ENCODE results near the gene GNG14. TPM values are rescaled to one million over a fixed set of nuclear protein-coding genes. Genes with fewer than 3 reads are reported as not detected.
"Not testable (repeated sequence)": the region's sequence is repeated elsewhere in the genome, so short reads cannot be mapped to it uniquely, and the experiment has no call there.

Gene GNG14
- total RNA-seq, 2 donors from 2014 or later, result not detected

GRCh38 chr19:12725612-12726011 is 37.8 kb downstream of the GNG14 start:
- not testable (repeated sequence) for H3K9me3 Mint-ChIP-seq; ATAC-seq; H3K27ac Mint-ChIP-seq; DNase-seq (ENCODE audit: low spot score in 2 of 2)
- peaks cover 40 to 45% of the 10 kb centered on the region in 2 donors for H3K36me3 Mint-ChIP-seq

- H3K36me3 Mint-ChIP-seq, result peaks cover 28 to 37% of the 10 kb centered on the region in 2 donors
Observed at GRCh38 chr19:12726988-12727316, 39.2 kb downstream of the GNG14 start.

GRCh38 chr19:12727745-12728433 is 40.1 kb downstream of the GNG14 start:
- Mint-ChIP-seq H3K36me3 (peaks cover 29 to 32% of the 10 kb centered on the region in 2 donors), H3K9me3 (no peaks in the 10 kb centered on the region), H3K27ac (peak overlapping the region in 1 of 2 donors; percentile 4)
- ATAC-seq (peak in 1 of 2 donors; percentile 15), DNase-seq (ENCODE audit: low spot score in 2 of 2) (no peak)

More at GRCh38 chr19:12726988-12727316, 39.2 kb downstream of the GNG14 start:
- no peaks in the 10 kb centered on the region for H3K9me3 Mint-ChIP-seq
- no peak for DNase-seq (ENCODE audit: low spot score in 2 of 2)
- H3K27ac Mint-ChIP-seq, result peak overlapping the region in 1 of 2 donors; percentile 4
- no peak for ATAC-seq

- H3K36me3 Mint-ChIP-seq, result peaks cover 29 to 40% of the 10 kb centered on the region in 2 donors
- H3K27ac Mint-ChIP-seq, result no peak overlapping the region
- H3K9me3 Mint-ChIP-seq, result no peaks in the 10 kb centered on the region
- DNase-seq (ENCODE audit: low spot score in 2 of 2) (no peak), ATAC-seq (no peak)
Observed at GRCh38 chr19:12730064-12730463, 42.3 kb downstream of the GNG14 start.

- H3K36me3 Mint-ChIP-seq, result peaks cover 28 to 38% of the 10 kb centered on the region in 2 donors
- ATAC-seq (no peak), DNase-seq (ENCODE audit: low spot score in 2 of 2) (no peak)
- no peaks in the 10 kb centered on the region for H3K9me3 Mint-ChIP-seq
- no peak overlapping the region for H3K27ac Mint-ChIP-seq
Observed at GRCh38 chr19:12731337-12731736, 43.5 kb downstream of the GNG14 start.

GRCh38 chr19:12733369-12734214 is 45.8 kb downstream of the GNG14 start:
- ATAC-seq (no peak), DNase-seq (ENCODE audit: low spot score in 2 of 2) (peak in 1 of 2 donors; percentile 62)
- H3K36me3 Mint-ChIP-seq, result peaks cover 31 to 42% of the 10 kb centered on the region in 2 donors
- peak overlapping the region; percentile 97 for H3K27ac Mint-ChIP-seq
- no peaks in the 10 kb centered on the region for H3K9me3 Mint-ChIP-seq

- no peaks in the 10 kb centered on the region for H3K9me3 Mint-ChIP-seq
- ATAC-seq, result peak; percentile 88 to 89
- peak within 1 kb of the TSS; percentile 92 to 100 for H3K27ac Mint-ChIP-seq
- DNase-seq (ENCODE audit: low spot score in 2 of 2), result peak; percentile 78 to 91
- peaks cover 25 to 27% of the 10 kb centered on the region in 2 donors for H3K36me3 Mint-ChIP-seq
Observed at GRCh38 chr19:12736995-12737834, 49.4 kb downstream of the GNG14 start, which contains the start of gene GET3. Gene GET3 (plus strand): TSS chr19:12737497. CDS start chr19:12737506, 9 bp downstream.

GRCh38 chr19:12737835-12738351 is 50.1 kb downstream of the GNG14 start:
- Mint-ChIP-seq H3K27ac (peak overlapping the region; percentile 92 to 100), H3K36me3 (peaks cover 20 to 26% of the 10 kb centered on the region in 2 donors), H3K9me3 (no peaks in the 10 kb centered on the region)
- DNase-seq (ENCODE audit: low spot score in 2 of 2), result no peak
- ATAC-seq, result no peak

Other genes starting within 250 kb of the GNG14 start
- gene ZNF443, start 247.0 kb upstream of the GNG14 start, total RNA-seq, result 10 to 100 TPM in 1 of 2 donors, 1 to 10 TPM in 1; 3.6 to 11.6 TPM
- 1 to 10 TPM; 1.6 to 3.5 TPM for gene ZNF709, start 203.2 kb upstream of the GNG14 start, total RNA-seq
- gene ZNF564, start 136.5 kb upstream of the GNG14 start, total RNA-seq, result 10 to 100 TPM in 1 of 2 donors, 1 to 10 TPM in 1; 4.6 to 12.9 TPM
- 1 to 10 TPM; 5.2 to 8.4 TPM for gene ZNF490, start 77.2 kb upstream of the GNG14 start, total RNA-seq
- 10 to 100 TPM; 14.7 to 16.7 TPM for gene ZNF791, start 77.1 kb upstream of the GNG14 start, total RNA-seq
- gene MAN2B1, start 21.3 kb upstream of the GNG14 start, total RNA-seq, result 100 to 1,000 TPM; 136 to 174 TPM
- 10 to 100 TPM; 14.9 to 21.8 TPM for gene WDR83, start 21.2 kb upstream of the GNG14 start, total RNA-seq
- gene DHPS, start 6.1 kb upstream of the GNG14 start, total RNA-seq, result 100 to 1,000 TPM; 148 to 193 TPM
- gene FBXW9, start 8.6 kb downstream of the GNG14 start, total RNA-seq, result 1 to 10 TPM; 7.1 to 9.5 TPM
- gene TNPO2, start 35.9 kb downstream of the GNG14 start, total RNA-seq, result 100 to 1,000 TPM in 1 of 2 donors, 10 to 100 TPM in 1; 89.6 to 100 TPM
- 100 to 1,000 TPM; 122 to 167 TPM for gene TRIR, start 46.7 kb downstream of the GNG14 start, total RNA-seq
- gene GET3, start 49.5 kb downstream of the GNG14 start, total RNA-seq, result 10 to 100 TPM; 46.4 to 56.9 TPM
- not detected for gene BEST2, start 63.8 kb downstream of the GNG14 start, total RNA-seq
- 10 to 100 TPM; 37.9 to 41.5 TPM for gene HOOK2, start 87.6 kb downstream of the GNG14 start, total RNA-seq
- gene JUNB, start 103.5 kb downstream of the GNG14 start, total RNA-seq, result 100 to 1,000 TPM; 400 to 402 TPM
- 100 to 1,000 TPM; 317 to 357 TPM for gene PRDX2, start 113.8 kb downstream of the GNG14 start, total RNA-seq
- gene THSD8, start 114.1 kb downstream of the GNG14 start, total RNA-seq, result 10 to 100 TPM; 39.4 to 42.7 TPM
- gene RNASEH2A, start 118.6 kb downstream of the GNG14 start, total RNA-seq, result 10 to 100 TPM; 37.0 to 41.4 TPM
- not detected for gene RTBDN, start 146.6 kb downstream of the GNG14 start, total RNA-seq
- 1 to 10 TPM in 1 of 2 donors, under 1 TPM in 1; 0.77 to 4.6 TPM for gene MAST1, start 150.5 kb downstream of the GNG14 start, total RNA-seq
- 10 to 100 TPM; 26.0 to 31.6 TPM for gene DNASE2, start 193.5 kb downstream of the GNG14 start, total RNA-seq
- under 1 TPM; 0.46 to 0.54 TPM for gene KLF1, start 199.2 kb downstream of the GNG14 start, total RNA-seq
- gene GCDH, start 203.2 kb downstream of the GNG14 start, total RNA-seq, result 10 to 100 TPM; 41.8 to 48.9 TPM
- gene SYCE2, start 231.3 kb downstream of the GNG14 start, total RNA-seq, result 1 to 10 TPM; 2.2 to 4.8 TPM
- gene FARSA, start 245.7 kb downstream of the GNG14 start, total RNA-seq, result 100 to 1,000 TPM in 1 of 2 donors, 10 to 100 TPM in 1; 89.2 to 116 TPM